Measurements from ENCODE around the gene TMC8.

DNA sequence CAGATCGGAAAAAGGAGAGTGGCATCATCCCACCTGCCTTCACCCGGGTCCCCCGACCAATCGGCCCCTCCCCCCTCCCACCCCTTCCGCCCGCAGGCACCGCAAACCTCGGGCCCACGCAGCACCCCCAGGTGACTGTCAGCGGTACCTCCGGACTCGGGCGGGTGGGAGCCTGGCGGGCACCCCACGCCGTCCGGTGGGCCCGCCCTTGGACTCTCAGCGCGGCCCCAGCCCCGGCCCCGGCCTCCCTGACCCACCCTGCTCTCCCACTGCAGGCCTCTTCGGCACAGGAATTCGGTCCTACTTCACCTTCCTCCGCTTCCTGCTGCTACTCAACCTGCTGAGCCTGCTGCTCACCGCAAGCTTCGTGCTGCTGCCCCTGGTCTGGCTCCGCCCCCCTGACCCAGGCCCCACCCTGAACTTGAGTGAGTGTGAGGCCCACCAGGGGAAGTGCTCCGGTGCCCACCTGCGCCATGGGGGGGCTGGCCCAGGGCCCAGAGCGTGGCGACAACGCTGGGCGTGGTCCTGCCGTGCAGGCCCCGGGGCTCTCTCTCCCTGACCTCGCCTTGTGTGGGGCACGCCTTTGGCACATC is 1.6 kb downstream of the TMC8 start:
- TF ChIP-seq, protein P1, sequence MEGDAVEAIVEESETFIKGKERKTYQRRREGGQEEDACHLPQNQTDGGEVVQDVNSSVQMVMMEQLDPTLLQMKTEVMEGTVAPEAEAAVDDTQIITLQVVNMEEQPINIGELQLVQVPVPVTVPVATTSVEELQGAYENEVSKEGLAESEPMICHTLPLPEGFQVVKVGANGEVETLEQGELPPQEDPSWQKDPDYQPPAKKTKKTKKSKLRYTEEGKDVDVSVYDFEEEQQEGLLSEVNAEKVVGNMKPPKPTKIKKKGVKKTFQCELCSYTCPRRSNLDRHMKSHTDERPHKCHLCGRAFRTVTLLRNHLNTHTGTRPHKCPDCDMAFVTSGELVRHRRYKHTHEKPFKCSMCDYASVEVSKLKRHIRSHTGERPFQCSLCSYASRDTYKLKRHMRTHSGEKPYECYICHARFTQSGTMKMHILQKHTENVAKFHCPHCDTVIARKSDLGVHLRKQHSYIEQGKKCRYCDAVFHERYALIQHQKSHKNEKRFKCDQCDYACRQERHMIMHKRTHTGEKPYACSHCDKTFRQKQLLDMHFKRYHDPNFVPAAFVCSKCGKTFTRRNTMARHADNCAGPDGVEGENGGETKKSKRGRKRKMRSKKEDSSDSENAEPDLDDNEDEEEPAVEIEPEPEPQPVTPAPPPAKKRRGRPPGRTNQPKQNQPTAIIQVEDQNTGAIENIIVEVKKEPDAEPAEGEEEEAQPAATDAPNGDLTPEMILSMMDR (conservative IDR thresholded peaks at IDR 0.05; ENCODE audit: low read depth, low read length) = no peak
- no peak for TF ChIP-seq EZH2 (IDR thresholded peaks at IDR 0.05; ENCODE audit: low read length, unreplicated experiment)

All from PC-3 (cell line).